ENCODE measurements around the gene PELI2.

The PELI2 gene

GRCh38 chr14:56318393-56319115 lies 200.3 kb downstream of the PELI2 start:
- Histone ChIP-seq H3K9ac (ENCODE audit: low read length) (no peak overlapping the region), H3K36me3 (ENCODE audit: insufficient read depth, low read length) (no peaks in the 10 kb centered on the region), H3K27ac (ENCODE audit: low read depth, low read length, poor library complexity, severe bottlenecking) (no peak overlapping the region), H3K9me2 (ENCODE audit: low read depth, low read length) (no peaks in the 10 kb centered on the region), H2AFZ (ENCODE audit: low read length) (no peak overlapping the region), H4K20me1 (ENCODE audit: insufficient read depth, low read length) (no peaks in the 10 kb centered on the region), H3K4me3 (ENCODE audit: low read depth, low read length, poor library complexity, severe bottlenecking) (no peak overlapping the region), H3K27me3 (ENCODE audit: insufficient read depth, low read length) (no peaks in the 10 kb centered on the region), H3F3A (ENCODE audit: insufficient read depth, low read length) (no peaks in the 10 kb centered on the region), H3K9me3 (ENCODE audit: low read length) (no peaks in the 10 kb centered on the region), H3K79me2 (ENCODE audit: insufficient read depth, low read length) (no peaks in the 10 kb centered on the region), H3K4me2 (ENCODE audit: low read length) (no peak overlapping the region), H3K4me1 (ENCODE audit: insufficient read depth, low read length, severe bottlenecking) (no peaks in the 10 kb centered on the region)
- TF ChIP-seq EZH2 (IDR thresholded peaks at IDR 0.05; ENCODE audit: borderline replicate concordance, low read length), result no peak

GRCh38 chr14:56321861-56322260 lies 203.7 kb downstream of the PELI2 start:
- no peak overlapping the region for H3K9ac ChIP-seq (ENCODE audit: low read length)
- no peak overlapping the region for H3K4me2 ChIP-seq (ENCODE audit: low read length)
- TF ChIP-seq CTCF (IDR thresholded peaks at IDR 0.05; ENCODE audit: low read length) (no peak), EZH2 (IDR thresholded peaks at IDR 0.05; ENCODE audit: borderline replicate concordance, low read length) (no peak)
- H3K4me1 ChIP-seq (ENCODE audit: insufficient read depth, low read length, severe bottlenecking), result no peaks in the 10 kb centered on the region
- H3K27me3 ChIP-seq (ENCODE audit: insufficient read depth, low read length), result no peaks in the 10 kb centered on the region
- H3F3A ChIP-seq (ENCODE audit: insufficient read depth, low read length), result no peaks in the 10 kb centered on the region
- no peaks in the 10 kb centered on the region for H3K79me2 ChIP-seq (ENCODE audit: insufficient read depth, low read length)
- no peak overlapping the region for H3K27ac ChIP-seq (ENCODE audit: low read depth, low read length, poor library complexity, severe bottlenecking)
- H3K36me3 ChIP-seq (ENCODE audit: insufficient read depth, low read length), result no peaks in the 10 kb centered on the region
- H3K4me3 ChIP-seq (ENCODE audit: low read depth, low read length, poor library complexity, severe bottlenecking), result no peak overlapping the region
- no peaks in the 10 kb centered on the region for H3K9me3 ChIP-seq (ENCODE audit: low read length)
- no peak overlapping the region for H2AFZ ChIP-seq (ENCODE audit: low read length)
- no peaks in the 10 kb centered on the region for H3K9me2 ChIP-seq (ENCODE audit: low read depth, low read length)
- H4K20me1 ChIP-seq (ENCODE audit: insufficient read depth, low read length), result no peaks in the 10 kb centered on the region

- Histone ChIP-seq H3K36me3 (ENCODE audit: insufficient read depth, low read length) (no peaks in the 10 kb centered on the region), H3K9me2 (ENCODE audit: low read depth, low read length) (no peaks in the 10 kb centered on the region), H3K9me3 (ENCODE audit: low read length) (no peaks in the 10 kb centered on the region), H3K27ac (ENCODE audit: low read depth, low read length, poor library complexity, severe bottlenecking) (no peak overlapping the region), H3F3A (ENCODE audit: insufficient read depth, low read length) (no peaks in the 10 kb centered on the region), H3K4me3 (ENCODE audit: low read depth, low read length, poor library complexity, severe bottlenecking) (no peak overlapping the region), H3K9ac (ENCODE audit: low read length) (no peak overlapping the region), H3K79me2 (ENCODE audit: insufficient read depth, low read length) (no peaks in the 10 kb centered on the region), H3K4me1 (ENCODE audit: insufficient read depth, low read length, severe bottlenecking) (no peaks in the 10 kb centered on the region), H4K20me1 (ENCODE audit: insufficient read depth, low read length) (no peaks in the 10 kb centered on the region), H3K4me2 (ENCODE audit: low read length) (no peak overlapping the region), H2AFZ (ENCODE audit: low read length) (no peak overlapping the region), H3K27me3 (ENCODE audit: insufficient read depth, low read length) (no peaks in the 10 kb centered on the region)
- no peak for TF ChIP-seq EZH2 (IDR thresholded peaks at IDR 0.05; ENCODE audit: borderline replicate concordance, low read length)
- TF ChIP-seq CTCF (IDR thresholded peaks at IDR 0.05; ENCODE audit: low read length), result no peak
Observed at GRCh38 chr14:56322531-56322930, 204.3 kb downstream of the PELI2 start.

GRCh38 chr14:56324454-56324853 lies 206.2 kb downstream of the PELI2 start:
- H3K27ac ChIP-seq (ENCODE audit: low read depth, low read length, poor library complexity, severe bottlenecking), result no peak overlapping the region
- no peaks in the 10 kb centered on the region for H3K27me3 ChIP-seq (ENCODE audit: insufficient read depth, low read length)
- no peaks in the 10 kb centered on the region for H3K4me1 ChIP-seq (ENCODE audit: insufficient read depth, low read length, severe bottlenecking)
- no peak overlapping the region for H3K4me2 ChIP-seq (ENCODE audit: low read length)
- H4K20me1 ChIP-seq (ENCODE audit: insufficient read depth, low read length), result no peaks in the 10 kb centered on the region
- no peaks in the 10 kb centered on the region for H3K79me2 ChIP-seq (ENCODE audit: insufficient read depth, low read length)
- no peak for TF ChIP-seq CTCF (IDR thresholded peaks at IDR 0.05; ENCODE audit: low read length)
- no peak for TF ChIP-seq EZH2 (IDR thresholded peaks at IDR 0.05; ENCODE audit: borderline replicate concordance, low read length)
- H3K4me3 ChIP-seq (ENCODE audit: low read depth, low read length, poor library complexity, severe bottlenecking), result no peak overlapping the region
- no peak overlapping the region for H2AFZ ChIP-seq (ENCODE audit: low read length)
- H3K9me2 ChIP-seq (ENCODE audit: low read depth, low read length), result no peaks in the 10 kb centered on the region
- no peaks in the 10 kb centered on the region for H3K9me3 ChIP-seq (ENCODE audit: low read length)
- H3K36me3 ChIP-seq (ENCODE audit: insufficient read depth, low read length), result no peaks in the 10 kb centered on the region
- no peak overlapping the region for H3K9ac ChIP-seq (ENCODE audit: low read length)
- H3F3A ChIP-seq (ENCODE audit: insufficient read depth, low read length), result no peaks in the 10 kb centered on the region

Measured in OCI-LY1 (cell line).